Testis (tissue), 3 donors: ENCODE results near the gene RPS6KA5. TPM values are rescaled to one million over a fixed set of nuclear protein-coding genes. Genes with fewer than 3 reads are reported as not detected.

Experiments used
- DNase-seq: peaks from one replicate; pipeline ENCODE4 v3.0.0-alpha.2; 2019
- H3K27ac ChIP-seq, 2 donors: fragments of 200-600 bp; sonication (generic); one replicate each; pipeline ENCODE4 v1.5.1; 2019
- H3K27me3 ChIP-seq: fragments of 200-600 bp; sonication (generic); one replicate; pipeline ENCODE4 v1.5.1; 2019
- H3K36me3 ChIP-seq: fragments of 200-600 bp; sonication (generic); one replicate; pipeline ENCODE4 v1.5.1; 2017; ENCODE audit warnings: low read depth; ENCODE audit errors: missing control alignments
- H3K4me1 ChIP-seq: fragments of 200-600 bp; sonication (generic); one replicate; pipeline ENCODE4 v1.5.1; 2019
- H3K4me3 ChIP-seq, 2 donors: fragments of 200-600 bp; sonication (generic); one replicate each; pipeline ENCODE4 v1.5.1; 2017 to 2019
- H3K9me3 ChIP-seq: fragments of 200-600 bp; sonication (generic); one replicate; pipeline ENCODE4 v1.5.1; 2017
- POLR2A ChIP-seq: fragments of 450-650 bp; IDR thresholded peaks from one replicate; pipeline ENCODE4 v1.6.1; 2017; ENCODE audit warnings: antibody characterized with exemption, mild to moderate bottlenecking, moderate library complexity
- WGBS, 2 donors: methylation state at CpG; one replicate each; pipeline ENCODE4 v1.1.5; 2018; 5-methylcytosine and 5-hydroxymethylcytosine counted together
- intact Hi-C: fragments of 100-400 bp; cut with DNase I; formaldehyde crosslinking; loops from one replicate; pipeline ENCODE4 v1.15.1; 2023; ENCODE audit warnings: low total_unique reads
- polyA plus RNA-seq: library from polyadenylated mRNA; stranded (reverse); fragments of 350-450 nt; fragmentation: Illumina TruSeq; extraction: RNeasy Lipid Tissue Mini Kit (QIAGEN cat#74804); gene quantifications from one replicate; pipeline ENCODE4 v1.2.3, GENCODE V29; 2014; ENCODE audit warnings: low read depth, low replicate concordance; ENCODE audit not compliant: insufficient read depth
- total RNA-seq, 2 donors: library from RNA; depleted of rRNA; stranded (reverse); fragments of >200 nt; gene quantifications; one replicate each; pipeline ENCODE4 v1.2.3, GENCODE V29; 2016
- TF ChIP-seq, protein P1 (sequence below), 3 experiments: fragments of 450-650 bp in 2 of 3; fragments of 200-600 bp in 1 of 3; sonication (generic) in 1 of 3; IDR thresholded peaks; one replicate each; pipeline ENCODE4 v1.5.1; 2016 to 2019; ENCODE audit warnings: antibody characterized with exemption in 3 of 3, mild to moderate bottlenecking in 2 of 3, moderate library complexity in 1 of 3

Gene RPS6KA5
- total and polyA plus RNA-seq, 3 donors from 2014 or later, result 6.4 to 11.0 (median 9.4) TPM

DNA sequence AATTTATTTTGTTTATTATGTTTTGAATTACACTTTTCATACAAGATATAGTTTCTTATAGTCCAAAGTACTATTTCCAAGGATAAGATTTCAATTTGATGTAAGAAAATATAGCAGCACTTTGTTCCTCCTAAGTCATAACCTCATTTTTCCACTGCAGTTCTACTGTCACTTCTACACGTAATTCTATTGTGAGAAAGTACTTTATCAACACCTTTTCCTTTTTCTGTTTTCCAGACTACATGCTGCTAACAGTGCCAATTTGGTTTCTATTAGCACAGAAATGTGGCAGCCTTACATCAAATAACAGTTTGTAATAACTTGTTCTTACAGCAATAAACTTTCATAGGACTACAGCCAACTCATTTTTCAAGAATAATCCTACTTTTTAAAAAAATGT lies 45.0 kb downstream of the RPS6KA5 start:
- Histone ChIP-seq H3K27ac (no peak overlapping the region), H3K4me1 (no peaks in the 10 kb centered on the region), H3K4me3 (no peak overlapping the region), H3K27me3 (no peaks in the 10 kb centered on the region), H3K36me3 (no peaks in the 10 kb centered on the region), H3K9me3 (no peaks in the 10 kb centered on the region)
- DNase-seq, result no peak
- no peak for TF ChIP-seq POLR2A
- TF ChIP-seq, protein P1, sequence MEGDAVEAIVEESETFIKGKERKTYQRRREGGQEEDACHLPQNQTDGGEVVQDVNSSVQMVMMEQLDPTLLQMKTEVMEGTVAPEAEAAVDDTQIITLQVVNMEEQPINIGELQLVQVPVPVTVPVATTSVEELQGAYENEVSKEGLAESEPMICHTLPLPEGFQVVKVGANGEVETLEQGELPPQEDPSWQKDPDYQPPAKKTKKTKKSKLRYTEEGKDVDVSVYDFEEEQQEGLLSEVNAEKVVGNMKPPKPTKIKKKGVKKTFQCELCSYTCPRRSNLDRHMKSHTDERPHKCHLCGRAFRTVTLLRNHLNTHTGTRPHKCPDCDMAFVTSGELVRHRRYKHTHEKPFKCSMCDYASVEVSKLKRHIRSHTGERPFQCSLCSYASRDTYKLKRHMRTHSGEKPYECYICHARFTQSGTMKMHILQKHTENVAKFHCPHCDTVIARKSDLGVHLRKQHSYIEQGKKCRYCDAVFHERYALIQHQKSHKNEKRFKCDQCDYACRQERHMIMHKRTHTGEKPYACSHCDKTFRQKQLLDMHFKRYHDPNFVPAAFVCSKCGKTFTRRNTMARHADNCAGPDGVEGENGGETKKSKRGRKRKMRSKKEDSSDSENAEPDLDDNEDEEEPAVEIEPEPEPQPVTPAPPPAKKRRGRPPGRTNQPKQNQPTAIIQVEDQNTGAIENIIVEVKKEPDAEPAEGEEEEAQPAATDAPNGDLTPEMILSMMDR (IDR thresholded peaks at IDR 0.05), result no peak
- intact Hi-C loops, result no loop called here
- WGBS, 2 donors, result 28 to 32% methylated on average over 1 of the region's 1 CpG

DNA sequence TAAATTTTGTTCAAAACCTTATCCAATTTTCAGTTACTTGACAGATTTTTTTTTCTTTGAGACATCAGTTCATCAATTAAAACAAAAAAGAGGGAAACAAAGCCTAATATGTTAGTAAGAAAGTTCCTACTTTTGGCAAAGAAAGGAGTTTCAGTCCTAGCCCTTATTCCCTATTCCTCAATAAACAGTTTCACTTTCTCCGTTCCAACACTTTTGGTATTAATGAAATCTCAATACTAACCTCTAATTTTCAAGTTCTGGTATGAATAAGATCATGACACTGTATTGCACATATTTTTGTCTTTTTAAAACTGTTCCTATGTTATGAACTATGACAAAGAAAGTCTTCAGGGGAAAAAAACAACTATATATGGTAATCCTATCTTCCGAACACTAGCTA lies 48.4 kb downstream of the RPS6KA5 start:
- Histone ChIP-seq H3K27ac (no peak overlapping the region), H3K4me1 (no peaks in the 10 kb centered on the region)

DNA sequence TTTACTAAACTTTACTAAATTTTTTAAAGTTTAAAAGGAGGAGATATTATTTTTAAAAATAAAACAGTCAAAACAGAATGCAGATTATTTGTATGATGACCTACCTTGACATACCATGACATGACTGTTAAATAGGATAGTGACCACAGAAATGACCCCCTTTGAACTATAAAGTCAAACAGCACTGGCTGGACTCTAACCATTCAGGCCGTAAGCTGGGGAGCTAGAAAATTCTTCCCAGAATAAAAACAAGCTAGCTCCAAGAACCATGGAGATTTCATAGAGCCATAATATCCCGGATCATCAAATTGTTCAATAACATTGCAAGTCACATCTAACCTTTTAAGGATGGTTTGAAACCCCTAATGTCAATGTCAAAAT lies 50.3 kb downstream of the RPS6KA5 start:
- WGBS, 2 donors, result 87 to 96% methylated on average over 2 of the region's 2 CpGs

More for the DNA sequence above, 48.4 kb downstream of the RPS6KA5 start:
- TF ChIP-seq, protein P1 (IDR thresholded peaks at IDR 0.05), result no peak
- TF ChIP-seq POLR2A, result no peak
- H3K27me3 ChIP-seq, result no peaks in the 10 kb centered on the region
- H3K4me3 ChIP-seq, result no peak overlapping the region
- no peaks in the 10 kb centered on the region for H3K36me3 ChIP-seq
- no peaks in the 10 kb centered on the region for H3K9me3 ChIP-seq
- intact Hi-C loops, result no loop called here
- 78% methylated on average over 2 of the region's 2 CpGs for WGBS, 2 donors
- no peak for DNase-seq

DNA sequence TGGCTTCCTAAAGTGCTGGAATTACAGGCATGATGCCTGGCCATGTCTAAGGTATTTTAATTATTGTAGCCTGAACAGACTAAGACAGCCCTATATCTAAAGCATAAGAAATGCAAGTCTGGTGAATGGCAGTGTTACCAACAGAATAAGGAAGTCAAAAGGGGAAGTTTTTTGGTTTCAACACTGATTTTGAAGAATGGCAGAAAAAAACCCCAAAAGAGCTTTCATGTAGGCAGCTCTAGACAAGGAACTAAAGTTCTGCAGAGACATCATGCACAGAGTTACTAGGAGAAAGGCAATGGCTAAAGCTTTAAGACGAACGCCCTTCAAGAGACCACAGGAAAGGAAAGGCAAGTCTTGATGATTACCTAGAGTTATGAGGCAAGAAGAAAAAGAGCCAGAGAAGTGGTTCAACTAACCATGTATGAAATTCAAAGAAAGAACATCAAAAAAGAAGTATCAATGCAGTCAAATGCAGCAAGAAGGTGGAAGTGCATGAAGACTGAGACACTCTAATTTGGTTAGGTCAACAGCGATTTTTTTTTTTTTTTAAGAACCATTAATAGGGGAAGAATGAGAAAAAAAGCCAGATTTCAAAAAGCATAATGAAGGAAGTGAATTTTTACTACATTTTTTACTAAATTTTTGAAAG lies 50.8 kb downstream of the RPS6KA5 start:
- no peak for DNase-seq
- WGBS, 2 donors, result 90 to 92% methylated on average over 3 of the region's 3 CpGs
- TF ChIP-seq, protein P1 (IDR thresholded peaks at IDR 0.05), result no peak
- no peak for TF ChIP-seq POLR2A
- Histone ChIP-seq H3K9me3 (no peaks in the 10 kb centered on the region), H3K4me1 (no peaks in the 10 kb centered on the region), H3K27me3 (no peaks in the 10 kb centered on the region), H3K27ac (no peak overlapping the region), H3K4me3 (no peak overlapping the region), H3K36me3 (no peaks in the 10 kb centered on the region)
- intact Hi-C loops, result no loop called here

More for the DNA sequence above, 50.3 kb downstream of the RPS6KA5 start:
- TF ChIP-seq, protein P1 (IDR thresholded peaks at IDR 0.05), result no peak
- no peak for TF ChIP-seq POLR2A
- H3K36me3 ChIP-seq, result no peaks in the 10 kb centered on the region
- no peak for DNase-seq
- H3K4me3 ChIP-seq, result no peak overlapping the region
- intact Hi-C loops, result no loop called here
- H3K27ac ChIP-seq, result no peak overlapping the region
- no peaks in the 10 kb centered on the region for H3K27me3 ChIP-seq
- H3K4me1 ChIP-seq, result no peaks in the 10 kb centered on the region
- H3K9me3 ChIP-seq, result no peaks in the 10 kb centered on the region
